HAP-1 (cell line): Measurements from ENCODE around the gene SND1.
"Not testable (repeated sequence)": the region's sequence is repeated elsewhere in the genome, so short reads cannot be mapped to it uniquely, and the experiment has no call there.

ENCODE experiments used
- DNase-seq, 2 experiments: peaks; one replicate each; pipeline ENCODE4 v3.0.0-alpha.2; 2016 to 2020; ENCODE audit warnings: low spot score in 2 of 2
- H3K27me3 ChIP-seq: fragments of 250-450 bp; sonication (Bioruptor Pico); 2 replicates; pipeline ENCODE4 v1.5.1; 2020; ENCODE audit warnings: low read depth, mild to moderate bottlenecking, moderate library complexity
- H3K36me3 ChIP-seq: fragments of 250-450 bp; sonication (Bioruptor Pico); replicated peaks from 2 replicates; pipeline ENCODE4 v1.5.1; 2020; ENCODE audit warnings: mild to moderate bottlenecking
- H3K4me1 ChIP-seq: fragments of 250-450 bp; sonication (Bioruptor Pico); 2 replicates; pipeline ENCODE4 v1.5.1; 2020; ENCODE audit warnings: mild to moderate bottlenecking
- H3K4me3 ChIP-seq: fragments of 250-450 bp; sonication (Bioruptor Pico); 2 replicates; pipeline ENCODE4 v1.5.1; 2020; ENCODE audit warnings: mild to moderate bottlenecking, moderate library complexity
- H3K9me3 ChIP-seq: fragments of 250-450 bp; sonication (Bioruptor Pico); 2 replicates; pipeline ENCODE4 v1.5.1; 2020; ENCODE audit warnings: mild to moderate bottlenecking, moderate library complexity
- in situ Hi-C: fragments of 300-500 bp; cut with MboI; formaldehyde crosslinking; loops from 3 replicates; pipeline ENCODE4 v1.14.3; 2020; ENCODE audit warnings: low sequenced_read_pairs, inconsistent platforms, mixed read lengths

SND1 gene

DNA sequence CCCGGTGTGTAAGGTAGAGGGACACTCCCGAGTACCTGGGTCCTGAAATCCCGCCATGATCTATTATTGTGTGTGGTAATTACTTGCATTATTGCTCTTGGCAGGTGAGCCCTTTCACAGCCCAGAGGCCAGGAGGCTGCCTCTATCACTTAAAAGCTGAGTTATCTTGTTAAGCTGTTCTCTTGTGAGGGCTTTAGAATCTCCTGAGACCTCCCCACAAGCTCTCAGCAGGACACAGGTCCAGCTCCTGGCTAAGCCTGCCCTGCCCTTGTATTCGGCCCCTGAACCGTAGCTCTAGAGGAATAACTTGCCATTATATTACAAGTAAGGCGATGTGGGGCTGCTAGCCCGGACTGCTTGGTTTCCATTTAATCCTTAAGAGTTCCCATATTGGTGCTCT lies 13.9 kb downstream of the SND1 start:
- Histone ChIP-seq H3K27me3 (no peaks in the 10 kb centered on the region), H3K4me3 (no peak overlapping the region), H3K4me1 (peaks cover 11% of the 10 kb centered on the region), H3K36me3 (peaks cover 12% of the 10 kb centered on the region), H3K9me3 (no peaks in the 10 kb centered on the region)
- DNase-seq = no peak
- in situ Hi-C loops = no loop called here

- Histone ChIP-seq H3K36me3 (peaks cover 9% of the 10 kb centered on the region), H3K4me3 (no peak overlapping the region)
These were observed 14.6 kb downstream of the SND1 start for GRCh38 chr7:127666602-127667001.

GRCh38 chr7:127667017-127667670 lies 15.2 kb downstream of the SND1 start:
- Histone ChIP-seq H3K9me3 (no peaks in the 10 kb centered on the region), H3K27me3 (no peaks in the 10 kb centered on the region), H3K4me3 (no peak overlapping the region), H3K36me3 (peaks cover 7% of the 10 kb centered on the region), H3K4me1 (peaks cover 11% of the 10 kb centered on the region)
- DNase-seq = no peak
- in situ Hi-C loops = no loop called here

More at GRCh38 chr7:127666602-127667001, 14.6 kb downstream of the SND1 start:
- no peaks in the 10 kb centered on the region for H3K27me3 ChIP-seq
- in situ Hi-C loops = no loop called here
- H3K4me1 ChIP-seq = peaks cover 11% of the 10 kb centered on the region
- H3K9me3 ChIP-seq = no peaks in the 10 kb centered on the region
- DNase-seq = no peak

DNA sequence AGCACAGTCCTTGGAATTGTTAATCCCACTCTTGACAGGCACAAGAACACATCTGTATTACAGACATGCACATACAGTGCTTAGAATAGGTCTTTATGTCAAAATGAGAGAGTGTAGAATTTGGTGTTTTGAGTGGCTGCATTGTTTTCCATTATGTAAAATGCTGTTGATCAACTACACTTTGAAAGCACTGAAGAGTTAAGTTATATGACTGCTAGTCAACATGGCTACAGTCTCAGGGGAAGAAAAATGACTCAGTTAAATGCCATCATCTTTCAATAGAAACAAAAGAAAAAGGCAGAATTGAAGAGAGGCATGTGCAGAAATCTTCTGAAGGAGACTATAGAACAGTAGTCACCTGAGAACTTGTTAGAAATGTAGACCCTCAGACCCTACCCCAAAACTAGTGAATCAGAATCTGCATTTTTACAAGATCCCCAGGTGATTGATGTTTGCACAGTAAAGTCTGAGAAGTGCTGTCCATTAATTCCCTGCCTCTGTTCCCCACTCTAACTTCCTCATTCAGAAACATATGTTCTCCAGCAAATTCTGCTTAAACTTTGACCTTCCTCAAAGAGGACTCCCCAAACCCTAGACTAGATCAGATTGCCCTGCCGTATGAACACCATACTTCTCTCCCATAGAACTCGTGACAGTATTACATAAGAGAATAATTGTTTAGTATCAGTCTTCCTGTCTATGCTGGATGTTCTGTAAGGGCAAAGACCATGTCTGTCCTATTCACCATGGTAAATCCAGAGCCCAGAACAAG lies 16.0 kb downstream of the SND1 start:
- Histone ChIP-seq H3K4me3 (no peak overlapping the region), H3K36me3 (peaks cover 4% of the 10 kb centered on the region)
- DNase-seq = no peak

DNA sequence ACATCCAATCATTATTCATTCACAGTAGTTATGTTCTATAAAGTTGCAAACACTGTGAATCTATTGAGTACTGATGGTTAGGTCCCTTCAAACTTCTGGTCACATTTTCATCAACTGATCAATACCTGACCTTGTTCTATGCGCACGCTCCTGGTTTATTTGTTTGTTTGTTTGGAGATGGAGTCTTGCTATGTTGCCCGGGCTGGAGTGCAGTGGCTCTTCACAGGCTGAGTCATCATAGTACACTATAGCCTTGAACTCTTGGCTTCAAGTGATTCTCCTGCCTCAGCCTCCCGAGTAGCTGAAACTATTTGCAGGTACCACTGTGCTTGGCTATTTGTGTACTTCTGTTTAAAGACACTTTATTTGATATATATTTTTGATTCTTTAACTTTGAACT lies 19.3 kb downstream of the SND1 start:
- H3K36me3 ChIP-seq = peaks cover 8% of the 10 kb centered on the region
- DNase-seq = no peak
- no peak overlapping the region for H3K4me3 ChIP-seq
- H3K4me1 ChIP-seq = peaks cover 11% of the 10 kb centered on the region
- in situ Hi-C loops = no loop called here
- H3K9me3 ChIP-seq = no peaks in the 10 kb centered on the region
- H3K27me3 ChIP-seq = no peaks in the 10 kb centered on the region

More for the DNA sequence above, 16.0 kb downstream of the SND1 start:
- Histone ChIP-seq H3K27me3 (no peaks in the 10 kb centered on the region), H3K9me3 (no peaks in the 10 kb centered on the region), H3K4me1 (peaks cover 11% of the 10 kb centered on the region)
- in situ Hi-C loops = no loop called here

DNA sequence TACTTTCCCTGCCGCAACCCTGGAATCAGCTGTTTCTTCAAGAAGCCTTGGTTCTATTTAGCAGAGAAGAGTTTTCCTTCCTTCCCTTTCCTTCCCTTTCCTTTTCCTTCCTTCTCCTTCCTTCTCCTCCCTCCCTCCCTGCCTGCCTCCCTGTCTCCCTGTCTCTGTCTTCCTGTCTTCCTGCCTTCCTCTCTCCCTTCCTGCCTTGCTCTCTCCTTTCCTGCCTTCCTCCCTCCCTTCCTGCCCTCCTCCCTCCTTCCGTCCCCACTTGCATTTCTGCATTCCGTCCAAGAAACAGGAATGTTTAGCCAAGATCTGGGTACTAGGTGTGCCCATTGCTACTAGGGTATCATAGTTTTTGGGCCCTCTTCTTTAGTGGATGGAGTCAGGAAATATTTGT lies 21.9 kb downstream of the SND1 start:
- Histone ChIP-seq H3K27me3 (no peaks in the 10 kb centered on the region), H3K4me3 (no peak overlapping the region), H3K9me3 (no peaks in the 10 kb centered on the region), H3K4me1 (no peaks in the 10 kb centered on the region), H3K36me3 (peaks cover 8% of the 10 kb centered on the region)
- in situ Hi-C loops = no loop called here
- DNase-seq = no peak

- H3K4me3 ChIP-seq = no peak overlapping the region
- no peak for DNase-seq
- no peaks in the 10 kb centered on the region for H3K27me3 ChIP-seq
- in situ Hi-C loops = no loop called here
- H3K4me1 ChIP-seq = no peaks in the 10 kb centered on the region
- H3K36me3 ChIP-seq = peaks cover 8% of the 10 kb centered on the region
- H3K9me3 ChIP-seq = no peaks in the 10 kb centered on the region
These were observed 22.4 kb downstream of the SND1 start for GRCh38 chr7:127674361-127674760.

- H3K36me3 ChIP-seq, H3K9me3 ChIP-seq, H3K4me3 ChIP-seq, H3K4me1 ChIP-seq, DNase-seq, in situ Hi-C loops, H3K27me3 ChIP-seq: not testable (repeated sequence)
These were observed 22.9 kb downstream of the SND1 start for GRCh38 chr7:127674923-127675322.

GRCh38 chr7:127675721-127676120 lies 23.7 kb downstream of the SND1 start:
- Histone ChIP-seq H3K27me3 (no peaks in the 10 kb centered on the region), H3K4me1 (no peaks in the 10 kb centered on the region), H3K36me3 (peaks cover 8% of the 10 kb centered on the region), H3K9me3 (no peaks in the 10 kb centered on the region), H3K4me3 (no peak overlapping the region)
- in situ Hi-C loops = no loop called here
- no peak for DNase-seq

- in situ Hi-C loops = no loop called here
These were observed 25.6 kb downstream of the SND1 start for GRCh38 chr7:127677433-127678230.

GRCh38 chr7:127678337-127678736 lies 26.3 kb downstream of the SND1 start:
- DNase-seq = no peak
- Histone ChIP-seq H3K27me3 (no peaks in the 10 kb centered on the region), H3K4me1 (peaks cover 5% of the 10 kb centered on the region), H3K9me3 (no peaks in the 10 kb centered on the region), H3K4me3 (no peak overlapping the region), H3K36me3 (peaks cover 4% of the 10 kb centered on the region)
- in situ Hi-C loops = no loop called here

More at GRCh38 chr7:127677433-127678230, 25.6 kb downstream of the SND1 start:
- no peaks in the 10 kb centered on the region for H3K4me1 ChIP-seq
- H3K4me3 ChIP-seq = no peak overlapping the region
- no peaks in the 10 kb centered on the region for H3K9me3 ChIP-seq
- DNase-seq = no peak
- H3K36me3 ChIP-seq = peaks cover 4% of the 10 kb centered on the region
- no peaks in the 10 kb centered on the region for H3K27me3 ChIP-seq

GRCh38 chr7:127678947-127679346 lies 27.0 kb downstream of the SND1 start:
- Histone ChIP-seq H3K4me3 (no peak overlapping the region), H3K36me3 (peaks cover 4% of the 10 kb centered on the region), H3K27me3 (no peaks in the 10 kb centered on the region), H3K9me3 (no peaks in the 10 kb centered on the region), H3K4me1 (peaks cover 11% of the 10 kb centered on the region)
- in situ Hi-C loops = no loop called here
- no peak for DNase-seq

DNA sequence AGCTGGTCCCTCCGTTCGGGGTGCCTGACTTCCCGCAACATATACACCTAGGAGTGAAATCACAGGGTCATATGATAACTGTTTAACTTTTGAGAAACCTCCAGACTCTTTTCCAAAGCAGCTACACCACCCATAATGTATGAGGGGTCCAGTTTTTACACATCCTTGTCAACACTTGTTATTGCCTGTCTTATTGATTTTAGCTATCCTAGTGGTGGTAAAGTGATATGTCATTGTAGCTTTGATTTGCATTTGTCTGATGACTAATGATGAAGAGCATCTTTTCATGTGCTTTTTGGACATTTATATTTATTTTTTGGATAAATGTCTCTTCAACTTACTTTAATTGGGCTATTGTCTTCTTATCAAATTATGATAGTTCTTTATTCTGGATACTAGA lies 29.0 kb downstream of the SND1 start:
- no peak for DNase-seq
- Histone ChIP-seq H3K27me3 (no peaks in the 10 kb centered on the region), H3K36me3 (peaks cover 1% of the 10 kb centered on the region), H3K4me3 (no peak overlapping the region), H3K4me1 (peaks cover 14% of the 10 kb centered on the region), H3K9me3 (no peaks in the 10 kb centered on the region)
- in situ Hi-C loops = no loop called here

DNA sequence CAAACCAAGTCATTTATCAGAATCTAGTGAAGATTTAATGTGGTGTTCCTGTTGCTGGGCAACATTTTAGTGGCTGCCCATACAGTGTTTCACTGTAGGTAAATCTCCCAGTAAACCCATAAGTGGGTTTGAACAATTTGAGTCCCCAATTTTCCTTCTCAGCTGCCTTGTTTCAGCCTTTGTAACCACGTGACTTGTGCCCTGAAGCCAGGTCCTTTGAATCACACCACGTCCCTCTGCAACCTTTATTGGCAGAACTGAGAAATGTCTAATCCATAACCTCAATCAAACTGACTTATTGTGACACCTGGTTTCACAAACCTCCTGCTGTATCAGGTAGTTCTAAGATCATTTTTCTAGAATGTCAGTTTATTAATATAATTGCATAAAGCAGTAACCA lies 30.1 kb downstream of the SND1 start:
- DNase-seq = no peak
- H3K4me1 ChIP-seq = peaks cover 14% of the 10 kb centered on the region
- H3K4me3 ChIP-seq = no peak overlapping the region
- H3K36me3 ChIP-seq = peaks cover 13% of the 10 kb centered on the region
- no peaks in the 10 kb centered on the region for H3K27me3 ChIP-seq
- in situ Hi-C loops = no loop called here
- no peaks in the 10 kb centered on the region for H3K9me3 ChIP-seq
